Measurements from ENCODE around the gene OR2T2.
"Not testable (repeated sequence)": the region's sequence is repeated elsewhere in the genome, so short reads cannot be mapped to it uniquely, and the experiment has no call there.

OR2T2 gene, protein sequence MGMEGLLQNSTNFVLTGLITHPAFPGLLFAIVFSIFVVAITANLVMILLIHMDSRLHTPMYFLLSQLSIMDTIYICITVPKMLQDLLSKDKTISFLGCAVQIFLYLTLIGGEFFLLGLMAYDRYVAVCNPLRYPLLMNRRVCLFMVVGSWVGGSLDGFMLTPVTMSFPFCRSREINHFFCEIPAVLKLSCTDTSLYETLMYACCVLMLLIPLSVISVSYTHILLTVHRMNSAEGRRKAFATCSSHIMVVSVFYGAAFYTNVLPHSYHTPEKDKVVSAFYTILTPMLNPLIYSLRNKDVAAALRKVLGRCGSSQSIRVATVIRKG

DNA sequence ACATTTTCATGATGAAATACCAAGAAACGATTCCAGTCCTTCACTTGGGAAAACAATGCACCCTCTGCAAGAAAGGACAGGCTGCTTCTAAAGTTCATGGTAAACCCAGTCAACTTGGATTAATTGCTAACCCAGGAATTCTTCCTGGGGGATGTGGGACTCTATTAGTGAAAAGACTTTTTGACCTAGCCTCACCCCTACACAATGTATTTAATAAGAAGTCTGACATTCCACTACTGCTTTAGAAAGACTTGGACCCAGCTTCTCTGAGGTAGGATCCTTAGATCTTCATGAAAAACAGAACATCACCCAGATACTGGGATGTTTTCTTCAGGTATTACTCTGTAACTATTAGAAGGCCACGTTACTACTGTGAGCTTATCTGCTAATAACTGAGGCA, at the start of gene OR2T2:
Gene OR2T2 (plus strand): TSS at position 239 of the 400 bp plus-strand sequence. CDS start 7,161 bp downstream, outside the sequence.
- H3K4me3 ChIP-seq (ENCODE audit: low read length in 2 of 2); H3K4me1 ChIP-seq (ENCODE audit: control insufficient read depth, insufficient read depth, low read length); H3K27ac ChIP-seq (ENCODE audit: low read length); H3K9me3 ChIP-seq (ENCODE audit: control insufficient read depth in 2 of 2, low read length in 2 of 2); H3K9ac ChIP-seq (ENCODE audit: low read length in 2 of 2); H3K27me3 ChIP-seq (ENCODE audit: control insufficient read depth in 1 of 2, insufficient read depth in 2 of 2, low read length in 2 of 2); H3K36me3 ChIP-seq (ENCODE audit: control insufficient read depth in 2 of 2, insufficient read depth in 2 of 2, low read length in 2 of 2): not testable (repeated sequence)

DNA sequence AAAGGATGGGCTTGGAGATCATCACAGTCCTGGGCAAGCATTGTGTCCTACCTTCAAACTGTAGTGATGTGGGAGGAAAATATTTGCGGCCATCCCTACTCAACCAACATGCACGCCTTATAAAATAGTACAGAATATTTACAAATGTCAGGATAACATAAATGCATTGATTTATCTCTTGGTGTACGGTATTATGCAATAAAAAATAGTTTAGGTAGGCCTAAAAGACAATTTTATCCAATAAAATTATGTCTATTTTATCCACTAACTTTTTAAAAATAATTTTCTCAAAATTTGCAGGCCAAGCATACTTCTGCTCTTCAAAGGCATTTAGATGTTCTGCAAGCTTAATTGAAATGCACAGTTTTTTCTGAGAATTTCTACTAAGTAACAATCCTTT, 42.7 kb upstream of the OR2T2 start, which contains the start of gene OR2T1:
Gene OR2T1 (plus strand): TSS at position 301 of the 400 bp plus-strand sequence. CDS start 3,100 bp downstream, outside the sequence.
- Histone ChIP-seq H3K27me3 (ENCODE audit: control insufficient read depth in 1 of 2, insufficient read depth in 2 of 2, low read length in 2 of 2) (no peaks in the 10 kb centered on the region), H3K9ac (ENCODE audit: low read length in 2 of 2) (no peak within 1 kb of the TSS), H3K36me3 (ENCODE audit: control insufficient read depth in 2 of 2, insufficient read depth in 2 of 2, low read length in 2 of 2) (no peaks in the 10 kb centered on the region), H3K4me1 (ENCODE audit: control insufficient read depth, insufficient read depth, low read length) (no peaks in the 10 kb centered on the region), H3K27ac (ENCODE audit: low read length) (no peak within 1 kb of the TSS), H3K4me3 (ENCODE audit: low read length in 2 of 2) (no peak within 1 kb of the TSS), H3K9me3 (ENCODE audit: control insufficient read depth in 2 of 2, low read length in 2 of 2) (no peaks in the 10 kb centered on the region)

DNA sequence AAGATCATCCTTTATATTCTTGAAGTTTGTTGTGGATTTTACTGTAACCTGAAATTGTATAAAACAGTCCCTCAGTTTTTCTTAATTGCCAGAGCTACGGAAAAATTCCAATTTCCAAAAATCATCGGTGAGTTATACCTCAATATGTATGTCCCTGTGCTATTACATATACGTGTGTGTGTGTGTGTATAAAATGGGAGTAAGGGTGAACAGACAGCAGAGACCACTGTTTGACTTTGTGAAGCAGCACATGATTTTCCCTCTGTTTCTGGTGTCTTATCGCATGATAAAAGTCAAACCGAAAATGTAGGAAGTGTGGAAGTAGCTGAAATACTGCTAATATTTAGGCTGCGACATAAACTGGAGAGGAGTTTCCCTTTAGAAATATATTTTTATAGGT, 41.4 kb upstream of the OR2T2 start:
- no peaks in the 10 kb centered on the region for H3K27me3 ChIP-seq (ENCODE audit: control insufficient read depth in 1 of 2, insufficient read depth in 2 of 2, low read length in 2 of 2)
- H3K4me1 ChIP-seq (ENCODE audit: control insufficient read depth, insufficient read depth, low read length), result no peaks in the 10 kb centered on the region
- H3K9ac ChIP-seq (ENCODE audit: low read length in 2 of 2), result no peak overlapping the region
- H3K36me3 ChIP-seq (ENCODE audit: control insufficient read depth in 2 of 2, insufficient read depth in 2 of 2, low read length in 2 of 2), result no peaks in the 10 kb centered on the region
- H3K9me3 ChIP-seq (ENCODE audit: control insufficient read depth in 2 of 2, low read length in 2 of 2), result no peaks in the 10 kb centered on the region
- no peak overlapping the region for H3K27ac ChIP-seq (ENCODE audit: low read length)
- no peak overlapping the region for H3K4me3 ChIP-seq (ENCODE audit: low read length in 2 of 2)

DNA sequence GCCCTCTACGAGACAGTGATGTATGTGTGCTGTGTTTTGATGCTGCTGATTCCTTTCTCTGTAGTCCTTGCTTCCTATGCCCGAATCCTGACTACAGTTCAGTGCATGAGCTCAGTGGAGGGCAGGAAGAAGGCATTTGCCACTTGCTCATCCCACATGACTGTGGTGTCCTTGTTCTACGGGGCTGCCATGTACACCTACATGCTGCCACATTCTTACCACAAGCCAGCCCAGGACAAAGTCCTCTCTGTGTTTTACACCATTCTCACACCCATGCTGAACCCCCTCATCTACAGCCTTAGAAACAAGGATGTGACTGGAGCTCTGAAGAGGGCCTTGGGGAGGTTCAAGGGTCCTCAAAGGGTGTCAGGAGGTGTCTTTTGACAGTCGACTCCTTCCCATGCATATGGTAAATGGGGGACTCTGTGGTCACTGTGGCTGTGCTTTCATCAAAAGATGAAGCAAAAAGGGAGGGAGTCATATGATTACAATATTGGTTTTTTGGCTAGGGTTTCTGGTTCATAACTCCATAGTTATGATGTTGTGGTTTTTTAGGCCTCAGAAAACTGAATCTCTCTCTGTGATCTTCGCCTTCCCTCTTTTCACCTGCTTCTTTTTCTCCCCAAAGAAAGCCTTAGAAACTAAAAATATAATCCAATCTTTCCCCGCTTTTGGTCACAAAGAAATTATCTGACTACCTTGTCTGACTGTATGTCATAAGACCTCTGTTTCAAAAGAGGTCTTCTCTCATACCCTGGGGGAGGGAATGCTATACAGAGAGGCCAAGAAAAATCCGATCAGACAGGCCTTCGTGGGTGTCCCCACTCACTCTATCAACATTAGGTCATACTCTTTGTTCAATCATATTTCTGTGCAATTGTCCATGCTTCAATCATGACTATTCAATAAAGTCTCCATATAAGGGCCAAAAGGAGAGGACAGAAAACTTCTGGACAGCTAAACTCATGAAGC, 38.4 kb upstream of the OR2T2 start:
- H3K36me3 ChIP-seq (ENCODE audit: control insufficient read depth in 2 of 2, insufficient read depth in 2 of 2, low read length in 2 of 2), result no peaks in the 10 kb centered on the region
- no peaks in the 10 kb centered on the region for H3K4me1 ChIP-seq (ENCODE audit: control insufficient read depth, insufficient read depth, low read length)
- no peaks in the 10 kb centered on the region for H3K27me3 ChIP-seq (ENCODE audit: control insufficient read depth in 1 of 2, insufficient read depth in 2 of 2, low read length in 2 of 2)
- H3K27ac ChIP-seq (ENCODE audit: low read length), result no peak overlapping the region
- H3K9me3 ChIP-seq (ENCODE audit: control insufficient read depth in 2 of 2, low read length in 2 of 2), result peaks cover 2 to 4% of the 10 kb centered on the region in 2 donors
- H3K4me3 ChIP-seq (ENCODE audit: low read length in 2 of 2), result no peak overlapping the region
- no peak overlapping the region for H3K9ac ChIP-seq (ENCODE audit: low read length in 2 of 2)

DNA sequence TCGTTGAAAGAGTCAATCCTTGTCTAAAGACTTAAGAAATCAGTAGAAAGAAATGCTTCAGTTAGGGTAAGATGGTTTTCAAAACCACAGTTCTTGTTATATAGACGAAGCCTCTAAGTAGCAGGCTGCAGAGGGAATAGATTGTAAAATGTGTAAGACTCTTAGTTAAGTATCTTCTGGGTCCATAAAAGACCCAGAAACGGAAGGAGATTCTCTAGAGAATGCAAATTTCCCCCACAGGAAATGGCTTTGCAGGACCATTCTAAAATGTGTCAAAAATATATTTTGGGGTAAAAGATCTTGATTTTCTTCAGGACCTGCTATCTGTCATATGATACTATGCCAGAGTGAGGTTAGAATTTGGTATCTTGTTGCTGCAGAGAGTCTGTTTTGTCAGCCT, 29.2 kb upstream of the OR2T2 start:
- Histone ChIP-seq H3K9me3 (ENCODE audit: control insufficient read depth in 2 of 2, low read length in 2 of 2) (peaks cover 0 to 3% of the 10 kb centered on the region in 2 donors), H3K9ac (ENCODE audit: low read length in 2 of 2) (no peak overlapping the region), H3K4me1 (ENCODE audit: control insufficient read depth, insufficient read depth, low read length) (no peaks in the 10 kb centered on the region), H3K4me3 (ENCODE audit: low read length in 2 of 2) (no peak overlapping the region), H3K27me3 (ENCODE audit: control insufficient read depth in 1 of 2, insufficient read depth in 2 of 2, low read length in 2 of 2) (no peaks in the 10 kb centered on the region), H3K27ac (ENCODE audit: low read length) (no peak overlapping the region), H3K36me3 (ENCODE audit: control insufficient read depth in 2 of 2, insufficient read depth in 2 of 2, low read length in 2 of 2) (no peaks in the 10 kb centered on the region)

DNA sequence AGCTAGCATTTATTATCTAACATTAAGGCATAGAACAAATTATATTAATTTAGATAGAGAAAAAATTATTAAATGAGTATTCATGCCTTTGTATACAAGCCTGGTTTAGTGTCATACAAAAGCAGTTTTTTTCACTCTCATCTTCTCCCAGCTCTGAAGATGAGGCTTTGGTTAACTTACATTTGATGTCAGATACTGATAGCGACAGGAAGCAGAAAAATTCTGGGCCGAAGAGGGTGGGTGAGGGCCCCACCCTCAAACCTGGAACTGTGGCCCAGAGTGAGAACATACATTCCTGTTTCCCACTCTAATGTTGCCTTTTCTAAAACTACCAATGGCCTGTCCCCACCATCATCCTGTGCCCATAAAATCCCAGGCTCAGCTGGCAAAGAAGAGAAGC, 27.6 kb upstream of the OR2T2 start:
- Histone ChIP-seq H3K9me3 (ENCODE audit: control insufficient read depth in 2 of 2, low read length in 2 of 2) (no peaks in the 10 kb centered on the region), H3K9ac (ENCODE audit: low read length in 2 of 2) (no peak overlapping the region), H3K4me1 (ENCODE audit: control insufficient read depth, insufficient read depth, low read length) (no peaks in the 10 kb centered on the region), H3K27me3 (ENCODE audit: control insufficient read depth in 1 of 2, insufficient read depth in 2 of 2, low read length in 2 of 2) (no peaks in the 10 kb centered on the region), H3K27ac (ENCODE audit: low read length) (no peak overlapping the region), H3K36me3 (ENCODE audit: control insufficient read depth in 2 of 2, insufficient read depth in 2 of 2, low read length in 2 of 2) (no peaks in the 10 kb centered on the region), H3K4me3 (ENCODE audit: low read length in 2 of 2) (no peak overlapping the region)

DNA sequence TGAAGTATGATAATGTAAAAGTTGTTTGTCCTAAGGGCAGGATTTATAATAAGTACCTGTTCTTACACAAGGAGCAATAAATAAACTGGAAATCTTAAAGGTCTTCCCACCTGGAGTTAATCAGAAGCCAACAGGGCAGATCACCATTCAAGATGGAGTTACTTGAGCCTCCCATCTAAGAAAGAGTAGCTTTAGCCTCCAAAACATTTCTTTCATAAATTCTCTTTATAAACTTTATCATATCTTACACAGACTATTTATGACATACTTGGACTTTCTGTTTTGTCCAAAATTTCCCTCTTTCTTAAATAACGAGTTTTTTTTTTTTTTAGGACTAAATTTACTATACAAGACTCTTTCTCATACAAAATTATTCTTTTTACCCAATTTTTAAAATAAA, 24.1 kb upstream of the OR2T2 start:
- Histone ChIP-seq H3K36me3 (ENCODE audit: control insufficient read depth in 2 of 2, insufficient read depth in 2 of 2, low read length in 2 of 2) (no peaks in the 10 kb centered on the region), H3K4me3 (ENCODE audit: low read length in 2 of 2) (no peak overlapping the region), H3K27me3 (ENCODE audit: control insufficient read depth in 1 of 2, insufficient read depth in 2 of 2, low read length in 2 of 2) (no peaks in the 10 kb centered on the region), H3K4me1 (ENCODE audit: control insufficient read depth, insufficient read depth, low read length) (no peaks in the 10 kb centered on the region), H3K27ac (ENCODE audit: low read length) (no peak overlapping the region), H3K9ac (ENCODE audit: low read length in 2 of 2) (no peak overlapping the region), H3K9me3 (ENCODE audit: control insufficient read depth in 2 of 2, low read length in 2 of 2) (no peaks in the 10 kb centered on the region)

DNA sequence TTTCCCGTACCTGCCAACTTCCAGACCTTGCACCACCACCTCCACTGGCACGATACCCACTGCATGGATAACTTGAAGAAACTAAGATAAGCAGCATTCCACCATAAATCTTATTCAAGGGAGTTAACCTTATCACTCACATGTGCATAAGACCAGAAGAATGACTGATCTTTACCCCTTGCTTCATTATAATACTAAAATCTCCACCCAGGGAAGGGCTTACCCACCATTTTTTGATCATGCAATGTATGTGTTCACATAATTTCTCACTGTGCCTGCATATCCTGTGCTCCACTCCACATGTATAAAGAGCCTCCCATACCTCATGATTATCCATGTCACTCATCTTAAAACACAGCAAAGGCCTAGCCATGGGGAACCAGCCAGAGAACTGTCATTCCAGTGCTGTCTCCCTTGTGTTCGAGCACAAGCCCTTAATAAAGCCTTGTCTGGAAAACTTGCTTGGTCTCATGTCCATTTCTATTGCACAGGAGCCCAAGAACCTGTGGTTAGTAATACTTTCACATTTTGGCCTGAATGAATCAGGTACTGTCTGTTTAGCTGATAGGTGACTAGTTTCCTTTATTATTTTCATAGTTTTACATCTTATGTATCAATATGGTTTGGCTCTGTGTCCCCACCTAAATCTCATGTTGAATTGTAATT, 17.8 kb upstream of the OR2T2 start:
- not testable (repeated sequence) for H3K4me1 ChIP-seq (ENCODE audit: control insufficient read depth, insufficient read depth, low read length); H3K27me3 ChIP-seq (ENCODE audit: control insufficient read depth in 1 of 2, insufficient read depth in 2 of 2, low read length in 2 of 2); H3K4me3 ChIP-seq (ENCODE audit: low read length in 2 of 2); H3K9ac ChIP-seq (ENCODE audit: low read length in 2 of 2); H3K36me3 ChIP-seq (ENCODE audit: control insufficient read depth in 2 of 2, insufficient read depth in 2 of 2, low read length in 2 of 2); H3K27ac ChIP-seq (ENCODE audit: low read length); H3K9me3 ChIP-seq (ENCODE audit: control insufficient read depth in 2 of 2, low read length in 2 of 2)

DNA sequence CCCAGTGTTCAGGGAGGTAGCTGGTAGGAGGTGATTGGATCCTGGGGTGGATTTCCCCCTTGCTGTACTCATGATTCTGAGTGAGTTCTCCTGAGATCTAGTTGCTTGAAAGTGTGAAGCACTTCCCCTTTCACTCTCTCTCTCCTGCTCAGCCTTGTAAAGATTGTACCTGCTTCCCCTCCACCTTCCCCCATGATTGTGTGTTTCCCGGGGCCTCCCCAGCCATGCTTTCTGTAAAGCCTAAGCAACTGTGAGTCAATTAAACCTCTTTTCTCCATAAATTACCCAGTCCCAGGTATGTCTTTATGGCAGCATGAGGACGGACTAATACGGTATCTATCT, 17.3 kb upstream of the OR2T2 start:
- H3K36me3 ChIP-seq (ENCODE audit: control insufficient read depth in 2 of 2, insufficient read depth in 2 of 2, low read length in 2 of 2); H3K27me3 ChIP-seq (ENCODE audit: control insufficient read depth in 1 of 2, insufficient read depth in 2 of 2, low read length in 2 of 2); H3K9ac ChIP-seq (ENCODE audit: low read length in 2 of 2); H3K4me3 ChIP-seq (ENCODE audit: low read length in 2 of 2); H3K4me1 ChIP-seq (ENCODE audit: control insufficient read depth, insufficient read depth, low read length); H3K9me3 ChIP-seq (ENCODE audit: control insufficient read depth in 2 of 2, low read length in 2 of 2); H3K27ac ChIP-seq (ENCODE audit: low read length): not testable (repeated sequence)

DNA sequence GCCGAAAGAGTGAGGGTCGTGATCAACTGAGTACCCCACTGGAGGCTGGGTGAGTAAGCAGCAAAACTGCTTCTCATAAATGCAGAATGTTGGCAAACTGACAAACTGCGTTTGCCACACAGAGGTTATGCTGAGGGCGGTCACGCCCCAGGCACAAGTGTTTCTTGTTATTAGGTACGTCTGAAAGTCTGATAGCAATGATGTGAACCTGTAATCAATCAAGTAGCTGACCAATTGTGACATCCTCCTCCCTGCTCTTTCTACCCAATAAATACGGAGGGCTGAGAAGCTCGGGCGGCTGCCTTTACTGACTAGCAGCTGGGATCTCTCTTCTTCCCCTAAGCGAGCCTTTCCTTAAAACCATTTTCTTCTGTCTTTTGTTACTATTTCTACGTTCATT, 13.8 kb upstream of the OR2T2 start:
- not testable (repeated sequence) for H3K9me3 ChIP-seq (ENCODE audit: control insufficient read depth in 2 of 2, low read length in 2 of 2); H3K4me3 ChIP-seq (ENCODE audit: low read length in 2 of 2); H3K4me1 ChIP-seq (ENCODE audit: control insufficient read depth, insufficient read depth, low read length); H3K9ac ChIP-seq (ENCODE audit: low read length in 2 of 2); H3K36me3 ChIP-seq (ENCODE audit: control insufficient read depth in 2 of 2, insufficient read depth in 2 of 2, low read length in 2 of 2); H3K27ac ChIP-seq (ENCODE audit: low read length); H3K27me3 ChIP-seq (ENCODE audit: control insufficient read depth in 1 of 2, insufficient read depth in 2 of 2, low read length in 2 of 2)
